Right lobe of liver (tissue), 6 donors: ENCODE results near the gene KPNA2. TPM values are rescaled to one million over a fixed set of nuclear protein-coding genes. Genes with fewer than 3 reads are reported as not detected.
A peak's percentile ranks its signal among the peaks of the same experiment; 100 is the strongest.
"Not testable (repeated sequence)": the region's sequence is repeated elsewhere in the genome, so short reads cannot be mapped to it uniquely, and the experiment has no call there.

Source experiments
- ATAC-seq, 4 donors: fragments of 200-7000 bp; cut with Tn5 transposase; one replicate each; pipeline ENCODE4 v1.9.1; 2020; ENCODE audit warnings: mild to moderate bottlenecking in 4 of 4, moderate library complexity in 4 of 4
- DNase-seq, 3 donors: peaks; one replicate each; pipeline ENCODE4 v3.0.0-alpha.2; 2020
- H3K27ac ChIP-seq, 3 donors: fragments of 200-600 bp; one replicate each; pipeline ENCODE4 v1.8.0; 2022
- H3K27me3 ChIP-seq, 2 donors: fragments of 200-600 bp; one replicate each; pipeline ENCODE4 v1.8.0; 2022
- H3K36me3 ChIP-seq, 4 donors: fragments of 200-600 bp; sonication (generic) in 1 of 4; one replicate each; pipeline versions ENCODE4 v1.5.1 to v1.8.0; 2017 to 2022; ENCODE audit warnings: control low read depth in 1 of 4
- H3K4me1 ChIP-seq, 4 donors: fragments of 200-600 bp; sonication (generic) in 1 of 4; one replicate each; pipeline versions ENCODE4 v1.5.1 to v1.8.0; 2017 to 2022; ENCODE audit warnings: control low read depth in 1 of 4
- H3K4me3 ChIP-seq, 3 donors: fragments of 200-600 bp; one replicate each; pipeline ENCODE4 v1.8.0; 2022
- H3K9me3 ChIP-seq, 4 donors: fragments of 200-600 bp; sonication (generic) in 1 of 4; one replicate each; pipeline versions ENCODE4 v1.5.1 to v1.8.0; 2017 to 2022; ENCODE audit warnings: control low read depth in 1 of 4
- POLR2A ChIP-seq: fragments of 450-650 bp; IDR thresholded peaks from one replicate; pipeline ENCODE4 v1.6.1; 2017; ENCODE audit warnings: antibody characterized with exemption, mild to moderate bottlenecking
- WGBS: methylation state at CpG from one replicate; pipeline ENCODE4 v1.1.6; 2018; ENCODE audit warnings: low coverage, low lambda C conversion rate; ENCODE audit not compliant: insufficient coverage; ENCODE audit errors: missing lambda C conversion rate; 5-methylcytosine and 5-hydroxymethylcytosine counted together
- intact Hi-C, 2 donors: fragments of 100-400 bp; cut with DNase I; formaldehyde crosslinking; loops; one replicate each; pipeline versions ENCODE4 v1.11.2 to v1.14.1; 2022
- total RNA-seq, 6 experiments: library from RNA; depleted of rRNA in 2 of 6; stranded (reverse); fragments of >200 nt in 2 of 6; fragmentation: NEBNext Ultra II Directional in 3 of 6; extraction: Animal tissue kit (Norgen Biotek cat#: 25700) in 3 of 6; gene quantifications; one replicate each; pipeline versions ENCODE4 v1.1.0 to v1.2.4, GENCODE V29; 2016 to 2023
- TF ChIP-seq, protein P1 (sequence below), 4 donors: fragments of 200-600 bp in 3 of 4; fragments of 450-650 bp in 1 of 4; IDR thresholded peaks; one replicate each; pipeline versions ENCODE4 v1.5.1 to v1.8.0; 2016 to 2022; ENCODE audit warnings: antibody characterized with exemption in 4 of 4, mild to moderate bottlenecking in 2 of 4
- donor health status: DM: no; HTN: yes; CAD: no.
- donor health status: DM: no; HTN: no; CAD: no.
- donor health status: DM: no; HTN: no; CAD: no.
- donor health status: DM: no; HTN: yes; CAD: no.
- donor health status: DM: no; HTN: yes; CAD: no.

The KPNA2 gene
- total RNA-seq, 6 experiments from 2014 or later: 9.2 to 36.6 (median 20.0) TPM

DNA sequence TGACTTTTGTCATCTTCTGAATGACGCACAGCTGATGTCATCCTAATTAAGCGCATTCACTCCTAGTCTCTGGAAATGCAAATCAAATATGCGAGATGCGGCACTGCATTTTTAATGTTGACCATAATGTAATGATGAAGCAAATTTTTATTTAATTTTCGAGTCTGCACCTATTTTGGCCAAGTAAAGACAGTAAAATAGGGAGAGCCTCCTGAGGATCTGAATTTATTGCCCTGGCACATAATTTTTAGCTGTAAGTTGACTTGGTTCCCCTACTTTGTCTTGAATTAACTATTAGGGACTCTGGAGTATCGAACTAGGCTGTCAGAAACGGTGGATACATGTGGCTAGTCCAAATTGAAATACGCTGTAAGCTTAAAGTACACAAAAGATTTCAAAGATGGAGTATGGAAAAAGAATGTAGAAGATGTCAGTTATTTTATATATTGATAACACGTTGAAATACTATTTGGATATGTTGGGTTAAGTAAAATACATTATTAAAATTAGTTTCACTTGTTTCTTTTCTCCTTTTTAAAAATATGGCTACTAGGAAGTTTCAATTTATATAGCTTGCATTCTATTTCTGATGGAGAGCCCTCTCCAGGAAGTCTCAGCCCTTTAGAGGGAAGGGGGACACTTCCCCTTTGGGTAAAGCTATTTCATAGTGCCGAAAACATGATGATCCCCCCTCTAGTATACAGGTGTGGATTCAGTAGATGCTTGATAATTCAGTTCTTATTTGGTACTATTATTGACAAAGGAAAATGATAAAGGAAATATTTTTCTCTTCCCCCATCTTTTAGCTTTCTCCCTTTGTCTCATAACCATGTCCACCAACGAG is 991 bp downstream of the KPNA2 start:
- intact Hi-C loops: no loop called here

DNA sequence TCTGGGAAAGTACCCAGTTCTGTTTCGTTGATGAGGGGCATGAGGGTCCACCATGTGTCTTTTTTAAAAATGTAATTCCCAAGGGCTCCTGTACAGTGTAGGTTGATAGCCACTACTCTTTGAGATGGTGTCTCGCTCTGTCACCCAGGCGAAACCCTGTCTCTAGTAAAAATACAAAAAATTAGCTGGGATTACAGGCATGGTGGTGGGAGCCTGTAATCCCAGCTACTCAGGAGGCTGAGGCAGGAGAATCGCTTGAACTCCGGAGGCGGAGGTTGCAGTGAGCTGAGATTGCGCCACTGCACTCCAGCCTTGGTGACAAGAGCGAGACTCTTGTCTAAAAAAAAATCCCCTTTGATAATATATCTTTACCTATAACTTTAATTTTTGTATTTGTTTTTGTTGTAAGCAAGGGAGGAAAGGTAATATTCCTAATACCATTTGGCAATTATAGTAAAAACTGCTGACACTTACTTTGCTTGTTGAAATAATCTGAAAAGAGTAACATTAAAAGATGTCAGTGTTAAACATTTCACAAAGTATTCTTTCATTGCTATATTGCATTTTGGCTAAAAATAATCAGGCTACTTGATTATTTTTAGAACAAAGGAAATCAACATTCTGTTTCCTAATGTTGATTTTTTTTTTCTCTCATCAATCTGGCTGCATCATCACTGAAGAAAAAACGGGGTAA is 11.8 kb downstream of the KPNA2 start:
- Histone ChIP-seq H3K36me3 (peaks cover 0 to 40% (median 15%) of the 10 kb centered on the region in 4 donors), H3K9me3 (no peaks in the 10 kb centered on the region), H3K4me1 (no peaks in the 10 kb centered on the region), H3K27me3 (no peaks in the 10 kb centered on the region), H3K4me3 (no peak overlapping the region), H3K27ac (no peak overlapping the region)
- intact Hi-C loops: no loop called here
- WGBS: 74% methylated on average over 9 of the region's 9 CpGs
- DNase-seq (no peak), ATAC-seq (no peak)
- TF ChIP-seq POLR2A: no peak
- TF ChIP-seq, protein P1, sequence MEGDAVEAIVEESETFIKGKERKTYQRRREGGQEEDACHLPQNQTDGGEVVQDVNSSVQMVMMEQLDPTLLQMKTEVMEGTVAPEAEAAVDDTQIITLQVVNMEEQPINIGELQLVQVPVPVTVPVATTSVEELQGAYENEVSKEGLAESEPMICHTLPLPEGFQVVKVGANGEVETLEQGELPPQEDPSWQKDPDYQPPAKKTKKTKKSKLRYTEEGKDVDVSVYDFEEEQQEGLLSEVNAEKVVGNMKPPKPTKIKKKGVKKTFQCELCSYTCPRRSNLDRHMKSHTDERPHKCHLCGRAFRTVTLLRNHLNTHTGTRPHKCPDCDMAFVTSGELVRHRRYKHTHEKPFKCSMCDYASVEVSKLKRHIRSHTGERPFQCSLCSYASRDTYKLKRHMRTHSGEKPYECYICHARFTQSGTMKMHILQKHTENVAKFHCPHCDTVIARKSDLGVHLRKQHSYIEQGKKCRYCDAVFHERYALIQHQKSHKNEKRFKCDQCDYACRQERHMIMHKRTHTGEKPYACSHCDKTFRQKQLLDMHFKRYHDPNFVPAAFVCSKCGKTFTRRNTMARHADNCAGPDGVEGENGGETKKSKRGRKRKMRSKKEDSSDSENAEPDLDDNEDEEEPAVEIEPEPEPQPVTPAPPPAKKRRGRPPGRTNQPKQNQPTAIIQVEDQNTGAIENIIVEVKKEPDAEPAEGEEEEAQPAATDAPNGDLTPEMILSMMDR (IDR thresholded peaks at IDR 0.05): no peak

More for the DNA sequence above, 991 bp downstream of the KPNA2 start:
- ATAC-seq (no peak), DNase-seq (no peak)
- Histone ChIP-seq H3K36me3 (peaks cover 0 to 20% (median 5%) of the 10 kb centered on the region in 4 donors), H3K4me1 (peaks cover 0 to 13% (median 0%) of the 10 kb centered on the region in 4 donors), H3K27me3 (no peaks in the 10 kb centered on the region), H3K27ac (peak overlapping the region; percentile 22 to 78 (median 55)), H3K4me3 (peak overlapping the region; percentile 64 to 95 (median 92)), H3K9me3 (no peaks in the 10 kb centered on the region)
- WGBS: 18% methylated on average over 9 of the region's 11 CpGs
- no peak for TF ChIP-seq POLR2A
- TF ChIP-seq, protein P1 (IDR thresholded peaks at IDR 0.05): no peak

DNA sequence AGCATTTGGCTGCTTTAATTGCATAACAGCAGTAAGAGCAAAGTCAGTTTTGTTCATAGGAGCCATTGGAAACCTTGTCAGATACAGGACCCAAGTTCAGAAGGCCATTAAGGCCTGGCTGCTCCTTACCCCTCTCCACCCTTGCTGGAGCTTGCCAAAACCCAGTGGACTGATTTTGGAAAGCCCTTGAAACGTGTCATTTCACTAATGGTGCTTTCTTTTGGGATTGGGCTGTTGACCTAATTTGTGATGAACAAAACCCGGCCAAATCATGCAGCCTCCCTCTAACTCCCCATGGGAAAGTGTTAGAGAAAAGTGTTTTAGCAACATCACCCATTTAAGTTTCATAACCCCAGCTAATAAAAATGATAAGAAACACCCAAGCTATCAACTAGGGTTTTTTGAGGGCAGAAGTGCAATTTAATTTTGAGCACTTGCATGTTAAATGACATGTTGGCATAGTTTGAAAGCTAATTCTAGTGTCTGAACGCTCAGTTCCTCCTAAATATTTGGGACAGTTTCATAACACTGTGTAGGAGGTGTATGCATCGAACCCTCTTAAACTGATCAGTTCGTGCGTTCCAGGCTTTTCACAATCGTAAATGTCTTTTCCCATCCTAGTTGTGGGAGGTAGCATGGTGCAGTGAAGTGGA is 12.5 kb downstream of the KPNA2 start:
- H3K36me3 ChIP-seq: peaks cover 0 to 33% (median 12%) of the 10 kb centered on the region in 4 donors
- H3K27ac ChIP-seq, intact Hi-C loops, H3K27me3 ChIP-seq, H3K9me3 ChIP-seq, H3K4me3 ChIP-seq, ATAC-seq, DNase-seq, H3K4me1 ChIP-seq: not testable (repeated sequence)
- 76% methylated on average over 5 of the region's 7 CpGs for WGBS

DNA sequence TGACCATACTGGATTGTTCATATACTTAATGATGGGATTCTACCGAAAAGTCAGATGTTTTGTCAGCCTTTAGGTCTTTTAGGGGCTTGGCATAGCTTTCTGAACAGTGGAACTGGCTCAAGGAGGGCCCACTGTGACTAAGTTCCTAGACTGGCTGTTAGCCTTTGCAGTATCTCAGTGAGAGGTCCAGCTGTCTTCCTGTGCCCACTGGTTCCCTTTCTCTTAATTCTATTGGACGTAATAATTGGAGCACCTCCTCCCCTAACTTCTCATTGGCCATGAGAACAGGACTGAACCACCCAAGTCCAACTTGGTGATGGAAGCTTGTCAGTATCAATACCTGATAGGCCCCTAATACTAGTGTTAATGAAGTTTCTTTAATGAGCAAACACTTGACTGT is 13.5 kb downstream of the KPNA2 start:
- TF ChIP-seq POLR2A: no peak
- TF ChIP-seq, protein P1 (IDR thresholded peaks at IDR 0.05): no peak
- Histone ChIP-seq H3K36me3 (peaks cover 0 to 24% (median 7%) of the 10 kb centered on the region in 4 donors), H3K9me3 (no peaks in the 10 kb centered on the region), H3K27me3 (no peaks in the 10 kb centered on the region), H3K4me3 (no peak overlapping the region), H3K4me1 (no peaks in the 10 kb centered on the region), H3K27ac (no peak overlapping the region)
- intact Hi-C loops: no loop called here
- WGBS: 100% methylated on average over 2 of the region's 2 CpGs
- ATAC-seq (no peak), DNase-seq (no peak)

DNA sequence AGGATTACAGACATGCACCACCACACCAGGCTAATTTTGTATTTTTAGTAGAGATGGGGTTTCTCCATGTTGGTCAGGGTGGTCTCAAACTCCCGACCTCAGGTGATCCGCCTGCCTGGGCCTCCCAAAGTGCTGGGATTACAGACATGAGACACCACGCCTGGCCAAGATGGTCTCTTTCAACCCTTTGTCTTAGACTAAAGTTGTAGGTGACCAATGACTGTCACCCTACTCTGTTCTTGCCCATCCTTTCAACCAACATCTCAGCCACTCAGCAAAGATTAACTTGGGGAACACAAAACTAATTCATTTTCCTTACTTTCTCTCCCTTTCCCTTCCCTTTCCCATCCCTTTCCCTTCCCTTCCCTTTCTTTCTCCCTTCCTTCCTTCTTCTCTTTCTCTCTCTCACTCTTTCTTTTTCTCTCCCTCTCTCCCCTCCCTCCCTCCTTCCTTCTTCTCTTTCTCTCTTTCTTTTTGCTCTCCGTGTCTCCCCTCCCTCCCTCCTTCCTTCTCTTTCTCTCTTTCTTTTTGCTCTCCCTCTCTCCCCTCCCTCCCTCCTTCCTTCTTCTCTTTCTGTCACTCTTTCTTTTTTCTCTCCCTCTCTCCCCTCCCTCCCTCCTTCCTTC is 14.4 kb downstream of the KPNA2 start:
- H3K4me1 ChIP-seq, H3K4me3 ChIP-seq, intact Hi-C loops, H3K9me3 ChIP-seq, H3K27ac ChIP-seq, DNase-seq, H3K27me3 ChIP-seq, ATAC-seq: not testable (repeated sequence)
- peaks cover 0 to 15% (median 4%) of the 10 kb centered on the region in 4 donors for H3K36me3 ChIP-seq
- WGBS: 63% methylated on average over 2 of the region's 4 CpGs

DNA sequence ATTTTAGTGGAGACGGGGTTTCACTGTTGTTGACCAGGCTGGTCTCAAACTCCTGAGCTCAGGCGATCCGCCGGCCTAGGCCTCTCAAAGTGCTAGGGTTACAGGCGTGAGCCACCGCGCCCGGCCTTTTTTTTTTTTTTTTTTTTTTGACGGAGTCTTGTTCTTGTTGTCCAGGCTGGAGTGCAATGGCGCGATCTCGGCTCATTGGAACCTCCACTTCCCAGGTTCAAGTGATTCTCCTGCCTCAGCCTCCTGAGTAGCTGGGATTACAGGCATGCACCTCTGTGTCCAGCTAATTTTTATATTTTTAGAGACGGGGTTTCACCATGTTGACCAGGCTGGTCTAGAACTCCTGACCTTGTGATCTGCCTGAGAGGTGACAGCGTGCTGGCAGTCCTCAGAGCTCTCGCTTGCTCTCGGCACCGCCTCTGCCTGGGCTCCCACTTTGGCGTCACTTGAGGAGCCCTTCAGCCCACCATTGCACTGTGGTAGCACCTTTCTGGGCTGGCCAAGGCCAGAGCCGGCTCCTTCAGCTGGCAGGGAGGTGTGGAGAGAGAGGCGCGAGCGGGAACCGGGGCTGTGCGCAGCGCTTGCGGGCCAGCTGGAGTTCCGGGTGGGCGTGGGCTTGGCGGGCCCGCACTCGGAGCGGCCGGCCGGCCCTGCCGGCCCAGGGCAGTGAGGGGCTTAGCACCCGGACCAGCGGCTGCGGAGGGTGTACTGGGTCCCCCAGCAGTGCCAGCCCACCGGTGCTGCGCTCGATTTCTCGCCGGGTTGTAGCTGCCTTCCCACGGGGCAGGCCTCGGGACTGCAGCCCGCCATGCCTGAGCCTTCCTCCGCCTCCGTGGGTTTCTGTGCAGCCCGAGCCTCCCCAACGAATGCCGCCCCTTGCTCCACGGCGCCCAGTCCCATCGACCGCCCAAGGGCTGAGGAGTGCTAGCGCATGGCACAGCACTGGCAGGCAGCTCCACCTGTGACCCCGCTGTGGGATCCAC is 16.1 kb downstream of the KPNA2 start:
- H3K27ac ChIP-seq, H3K27me3 ChIP-seq, H3K36me3 ChIP-seq, H3K4me1 ChIP-seq, intact Hi-C loops, H3K9me3 ChIP-seq, ATAC-seq, H3K4me3 ChIP-seq: not testable (repeated sequence)
- WGBS: 90% methylated on average over 15 of the region's 57 CpGs
- peak in 1 of 3 donors; percentile 27 for DNase-seq
